Stimulated activated effector memory CD8-positive, alpha-beta T cell treated with anti-CD3 and anti-CD28 coated beads, Interleukin-12 subunit alpha, Interleukin-12 subunit beta, amount 100 ng/mL, for 72 hours (primary cell): ENCODE results near the gene FER.
"Not testable (repeated sequence)": the region's sequence is repeated elsewhere in the genome, so short reads cannot be mapped to it uniquely, and the experiment has no call there.

ENCODE experiments used
- ATAC-seq: fragments of 150-1000 bp; cut with Tn5 transposase; 2 replicates; pipeline ENCODE4 v1.10.0; 2021
- DNase-seq, 2 donors: peaks; one replicate each; pipeline ENCODE4 v3.0.0; 2021 to 2022; ENCODE audit warnings: low spot score in 2 of 2
- H3K27ac Mint-ChIP-seq: one replicate; pipeline ENCODE4 v1.8.0; 2022; ENCODE audit warnings: mild to moderate bottlenecking, mixed read lengths
- H3K36me3 Mint-ChIP-seq: one replicate; pipeline ENCODE4 v1.8.0; 2022; ENCODE audit warnings: mild to moderate bottlenecking, mixed read lengths
- H3K4me1 Mint-ChIP-seq: one replicate; pipeline ENCODE4 v1.8.0; 2022; ENCODE audit warnings: mixed read lengths
- H3K4me3 Mint-ChIP-seq: one replicate; pipeline ENCODE4 v1.8.0; 2022; ENCODE audit warnings: mild to moderate bottlenecking, mixed read lengths
- H3K9me3 Mint-ChIP-seq: one replicate; pipeline ENCODE4 v1.8.0; 2022; ENCODE audit warnings: mixed read lengths

The FER gene

DNA sequence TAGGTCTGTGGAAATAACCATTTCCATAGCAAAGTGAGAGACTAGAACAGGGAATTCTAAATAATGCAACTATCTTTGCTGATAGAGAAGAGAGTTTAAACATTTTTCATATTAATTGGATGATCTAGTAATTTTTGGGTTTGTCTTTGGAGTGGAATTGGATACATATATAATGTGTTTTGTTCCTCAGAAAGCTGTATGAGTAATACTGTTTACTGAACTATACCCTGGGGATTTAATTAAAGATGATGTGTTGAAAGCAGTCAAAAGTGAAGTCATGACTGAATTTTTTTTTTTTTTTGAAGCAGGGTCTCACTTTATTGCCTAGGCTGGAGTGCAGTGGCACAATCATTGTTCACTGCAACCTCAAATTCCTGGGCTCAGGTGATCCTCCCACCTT lies 17.9 kb downstream of the FER start:
- Mint-ChIP-seq H3K4me1 (peaks cover 16% of the 10 kb centered on the region), H3K27ac (no peak overlapping the region), H3K36me3 (no peaks in the 10 kb centered on the region), H3K4me3 (no peak overlapping the region), H3K9me3 (no peaks in the 10 kb centered on the region)
- ATAC-seq, result no peak
- no peak for DNase-seq

DNA sequence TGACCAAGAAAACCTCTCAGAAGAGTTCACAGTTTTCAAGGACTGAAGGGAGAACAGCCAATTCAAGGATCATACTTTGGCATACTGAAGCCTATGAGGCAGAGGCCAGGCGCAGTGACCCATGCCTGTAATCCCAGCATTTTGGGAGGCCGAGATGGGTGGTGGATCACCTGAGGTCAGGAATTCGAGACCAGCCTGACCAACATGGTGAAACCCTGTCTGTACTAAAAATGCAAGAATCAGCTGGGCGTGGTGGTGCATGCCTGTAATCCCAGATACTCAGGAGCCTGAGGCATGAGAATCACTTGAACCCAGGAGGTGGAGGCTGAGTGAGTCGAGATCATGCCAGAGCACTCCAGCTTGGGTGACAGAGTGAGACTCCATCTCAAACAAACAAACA lies 19.2 kb downstream of the FER start:
- not testable (repeated sequence) for H3K36me3 Mint-ChIP-seq, H3K27ac Mint-ChIP-seq, ATAC-seq, H3K9me3 Mint-ChIP-seq, H3K4me3 Mint-ChIP-seq, DNase-seq
- H3K4me1 Mint-ChIP-seq, result peaks cover 16% of the 10 kb centered on the region

DNA sequence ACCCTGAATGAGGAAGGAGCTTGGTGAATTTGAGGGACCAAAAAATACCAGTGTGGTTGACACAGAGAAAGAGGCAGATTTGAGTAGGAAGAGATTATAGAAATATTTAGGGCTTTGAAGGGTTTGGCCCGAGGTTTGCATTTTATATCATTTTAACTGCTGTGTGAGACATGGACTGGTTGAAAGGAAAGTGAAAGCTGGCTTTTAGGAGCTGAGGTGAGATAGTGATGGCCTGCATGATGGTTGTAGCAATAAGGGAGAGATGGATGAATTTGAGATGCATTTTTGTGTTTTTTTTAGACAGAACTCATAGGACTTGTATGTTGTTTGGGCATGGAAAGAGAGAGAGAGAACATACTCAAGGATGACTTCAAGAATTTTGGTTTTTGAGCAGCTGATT lies 21.7 kb downstream of the FER start:
- ATAC-seq, result peak; percentile 48
- no peak overlapping the region for H3K4me3 Mint-ChIP-seq
- no peaks in the 10 kb centered on the region for H3K36me3 Mint-ChIP-seq
- no peak for DNase-seq
- peaks cover 9% of the 10 kb centered on the region for H3K4me1 Mint-ChIP-seq
- H3K27ac Mint-ChIP-seq, result peak overlapping the region; percentile 2
- no peaks in the 10 kb centered on the region for H3K9me3 Mint-ChIP-seq

DNA sequence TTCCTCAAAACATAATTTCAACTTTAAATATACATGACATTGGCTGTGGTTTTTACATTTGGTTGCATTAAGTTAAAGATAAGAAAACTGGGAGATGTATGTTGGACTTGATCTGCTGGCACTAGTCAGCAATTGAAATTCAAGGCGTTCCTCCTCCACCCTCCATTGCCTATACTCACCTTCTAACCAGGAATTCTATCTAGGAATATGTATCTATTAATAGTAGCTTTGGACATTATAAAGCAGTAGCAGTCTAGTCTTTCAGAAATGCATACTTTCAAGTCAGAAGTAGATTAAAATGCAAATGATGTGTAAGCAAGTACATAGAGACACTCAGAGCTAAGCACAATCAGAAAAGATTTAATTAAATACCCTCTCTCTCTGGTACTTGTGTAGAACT lies 24.9 kb downstream of the FER start:
- Mint-ChIP-seq H3K27ac (no peak overlapping the region), H3K4me1 (peaks cover 9% of the 10 kb centered on the region), H3K36me3 (no peaks in the 10 kb centered on the region), H3K9me3 (no peaks in the 10 kb centered on the region), H3K4me3 (no peak overlapping the region)
- DNase-seq, result no peak
- no peak for ATAC-seq

DNA sequence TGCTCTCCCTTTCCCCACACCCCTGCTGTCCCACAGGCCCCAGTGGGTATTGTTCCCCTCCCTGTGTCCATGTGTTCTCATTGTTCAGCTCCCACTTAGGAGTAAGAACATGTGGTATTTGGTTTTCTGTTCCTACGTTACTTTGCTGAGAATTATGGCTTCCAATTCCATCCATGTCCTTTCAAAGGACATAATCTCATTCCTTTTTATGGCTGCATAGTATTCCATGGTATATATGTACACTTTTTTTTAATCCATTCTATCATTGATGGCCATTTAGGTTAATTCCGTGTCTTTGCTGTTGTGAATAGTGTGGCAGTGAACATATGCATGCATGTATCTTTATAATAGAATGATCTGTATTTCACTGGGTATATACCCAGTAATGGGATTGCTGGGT lies 25.6 kb downstream of the FER start:
- Mint-ChIP-seq H3K36me3 (no peaks in the 10 kb centered on the region), H3K4me3 (no peak overlapping the region), H3K27ac (no peak overlapping the region), H3K9me3 (no peaks in the 10 kb centered on the region), H3K4me1 (peaks cover 9% of the 10 kb centered on the region)
- DNase-seq (no peak), ATAC-seq (no peak)

DNA sequence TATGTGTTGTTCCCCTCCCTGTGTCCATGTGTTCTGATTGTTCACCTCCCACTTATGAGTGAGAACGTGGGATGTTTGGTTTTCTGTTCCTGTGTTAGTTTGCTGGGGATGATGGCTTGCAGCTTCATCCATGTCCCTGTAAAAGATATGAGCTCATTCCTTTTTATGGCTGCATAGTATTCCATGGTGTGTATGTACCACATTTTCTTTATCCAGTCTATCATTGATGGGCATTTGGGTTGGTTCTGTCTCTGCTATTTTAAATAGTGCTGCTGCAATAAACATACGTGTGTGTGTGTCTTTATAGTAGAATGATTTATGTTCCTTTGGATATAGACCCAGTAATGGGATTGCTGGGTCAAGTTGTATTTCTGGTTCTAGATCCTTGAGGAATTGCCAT lies 26.4 kb downstream of the FER start:
- H3K36me3 Mint-ChIP-seq, ATAC-seq, H3K27ac Mint-ChIP-seq, DNase-seq, H3K9me3 Mint-ChIP-seq, H3K4me3 Mint-ChIP-seq, H3K4me1 Mint-ChIP-seq: not testable (repeated sequence)

DNA sequence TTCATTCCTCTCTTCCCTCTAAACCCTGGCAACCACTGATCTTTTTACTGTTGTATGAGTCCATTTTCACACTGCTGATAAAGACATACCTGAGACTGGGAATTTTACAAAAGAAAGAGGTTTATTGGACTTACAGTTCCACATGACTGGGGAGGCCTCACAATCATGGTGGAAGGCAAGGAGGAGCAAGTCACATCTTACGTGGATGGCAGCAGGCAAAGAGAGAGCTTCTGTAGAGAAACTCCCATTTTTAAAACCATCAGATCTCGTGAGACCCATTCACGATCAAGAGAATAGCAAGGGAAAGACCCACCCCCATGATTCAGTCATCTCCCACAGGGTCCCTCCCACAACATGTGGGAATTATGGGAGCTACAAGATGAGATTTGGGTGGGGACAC lies 29.9 kb downstream of the FER start:
- not testable (repeated sequence) for H3K4me3 Mint-ChIP-seq, ATAC-seq, DNase-seq, H3K4me1 Mint-ChIP-seq, H3K27ac Mint-ChIP-seq, H3K36me3 Mint-ChIP-seq, H3K9me3 Mint-ChIP-seq

DNA sequence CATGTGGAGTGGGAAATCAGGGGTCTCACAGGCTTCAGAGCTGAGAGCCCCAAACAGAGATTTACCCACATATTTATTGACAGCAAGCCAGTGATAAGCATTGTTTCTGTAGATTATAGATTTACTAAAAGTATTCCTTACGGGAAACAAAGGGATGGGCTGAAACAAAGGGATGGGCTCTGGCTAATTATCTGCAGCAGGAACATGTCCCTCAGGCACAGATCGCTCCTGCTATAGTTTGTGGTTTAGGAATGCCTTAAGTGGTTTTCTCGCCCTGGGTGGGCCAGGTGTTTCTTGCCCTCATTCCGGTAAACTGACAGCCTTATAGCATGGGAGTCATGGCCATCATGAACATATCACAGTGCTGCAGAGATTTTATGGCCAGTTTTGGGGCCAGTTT lies 36.9 kb downstream of the FER start:
- not testable (repeated sequence) for H3K36me3 Mint-ChIP-seq, ATAC-seq, H3K9me3 Mint-ChIP-seq, DNase-seq, H3K4me3 Mint-ChIP-seq, H3K27ac Mint-ChIP-seq
- H3K4me1 Mint-ChIP-seq, result peaks cover 16% of the 10 kb centered on the region

DNA sequence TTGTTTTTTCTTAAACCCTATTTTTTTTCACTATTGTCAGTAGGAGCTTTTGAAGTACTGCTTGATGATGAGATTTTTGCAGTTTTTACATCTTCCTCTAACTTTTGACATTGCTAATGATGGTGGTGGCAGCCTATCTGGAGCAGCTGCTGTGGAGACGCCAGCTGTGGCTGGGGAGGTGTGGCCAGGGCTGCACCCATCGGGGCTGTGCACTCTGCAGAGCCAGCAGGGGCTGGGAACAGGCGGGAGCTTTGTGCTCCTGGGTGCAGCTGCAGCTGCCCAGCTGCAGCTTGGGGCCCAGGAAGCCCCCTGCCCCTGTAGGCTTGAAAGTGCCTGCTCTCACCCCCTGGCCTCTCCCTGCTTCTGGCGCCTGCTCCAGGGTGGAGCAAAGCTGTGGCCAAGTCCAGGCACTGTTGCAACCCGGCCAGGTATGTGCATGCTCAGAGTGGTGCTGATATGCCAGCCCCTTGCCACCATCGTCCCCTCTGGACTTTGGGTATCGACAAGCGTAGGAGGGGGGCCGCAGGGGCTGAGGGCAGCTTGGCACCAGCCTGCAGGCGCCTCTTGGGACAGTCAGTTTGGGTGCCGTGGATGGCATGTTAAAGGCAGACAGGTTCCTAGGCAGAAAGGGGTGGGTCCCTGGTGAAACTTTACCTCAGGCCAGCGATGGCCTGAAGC lies 39.2 kb downstream of the FER start:
- H3K4me3 Mint-ChIP-seq, result no peak overlapping the region
- no peaks in the 10 kb centered on the region for H3K36me3 Mint-ChIP-seq
- H3K9me3 Mint-ChIP-seq, result no peaks in the 10 kb centered on the region
- H3K27ac Mint-ChIP-seq, result no peak overlapping the region
- DNase-seq (no peak), ATAC-seq (no peak)
- peaks cover 21% of the 10 kb centered on the region for H3K4me1 Mint-ChIP-seq

DNA sequence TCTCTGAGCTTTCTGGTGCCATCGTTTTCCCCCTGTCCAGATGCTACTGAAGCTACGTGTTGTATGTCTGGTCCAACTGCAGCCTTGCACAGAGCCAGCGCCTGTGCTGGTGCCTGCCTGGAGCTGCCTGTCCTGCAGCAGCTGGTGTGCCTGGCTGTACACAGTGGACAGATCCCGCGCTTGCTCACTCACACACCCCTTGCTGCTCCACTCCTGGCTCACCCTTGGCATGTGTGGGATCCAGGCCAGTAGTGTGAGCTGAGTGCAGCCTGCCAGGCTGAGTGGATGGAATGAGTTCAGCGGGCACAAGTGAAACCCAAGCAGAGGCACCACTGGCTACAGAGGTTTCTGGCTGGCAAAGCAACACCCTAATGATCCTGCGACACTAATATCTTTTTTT lies 40.4 kb downstream of the FER start:
- ATAC-seq (no peak), DNase-seq (no peak)
- Mint-ChIP-seq H3K9me3 (no peaks in the 10 kb centered on the region), H3K27ac (no peak overlapping the region), H3K4me3 (no peak overlapping the region), H3K36me3 (no peaks in the 10 kb centered on the region), H3K4me1 (peaks cover 23% of the 10 kb centered on the region)

DNA sequence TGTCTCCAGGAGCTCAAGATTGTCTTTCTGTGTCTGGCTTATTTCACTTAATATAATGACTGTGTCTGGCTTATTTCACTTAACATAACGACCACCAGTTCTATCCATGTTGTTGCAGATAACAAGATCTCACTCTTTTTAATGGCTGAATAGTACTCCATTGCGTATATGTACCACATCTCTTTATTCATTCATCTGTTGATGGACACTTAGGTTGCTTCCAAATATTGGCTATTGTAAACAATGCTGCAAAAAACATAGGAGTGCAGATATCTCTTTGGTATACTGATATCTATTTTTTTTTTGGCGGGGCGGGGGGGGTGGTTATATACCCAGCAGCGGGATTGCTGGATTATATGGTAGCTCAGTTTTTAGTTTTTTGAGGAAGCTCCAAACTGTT lies 45.5 kb downstream of the FER start:
- ATAC-seq (no peak), DNase-seq (no peak)
- peaks cover 7% of the 10 kb centered on the region for H3K4me1 Mint-ChIP-seq
- no peak overlapping the region for H3K27ac Mint-ChIP-seq
- H3K4me3 Mint-ChIP-seq, result no peak overlapping the region
- H3K9me3 Mint-ChIP-seq, result no peaks in the 10 kb centered on the region
- H3K36me3 Mint-ChIP-seq, result no peaks in the 10 kb centered on the region

DNA sequence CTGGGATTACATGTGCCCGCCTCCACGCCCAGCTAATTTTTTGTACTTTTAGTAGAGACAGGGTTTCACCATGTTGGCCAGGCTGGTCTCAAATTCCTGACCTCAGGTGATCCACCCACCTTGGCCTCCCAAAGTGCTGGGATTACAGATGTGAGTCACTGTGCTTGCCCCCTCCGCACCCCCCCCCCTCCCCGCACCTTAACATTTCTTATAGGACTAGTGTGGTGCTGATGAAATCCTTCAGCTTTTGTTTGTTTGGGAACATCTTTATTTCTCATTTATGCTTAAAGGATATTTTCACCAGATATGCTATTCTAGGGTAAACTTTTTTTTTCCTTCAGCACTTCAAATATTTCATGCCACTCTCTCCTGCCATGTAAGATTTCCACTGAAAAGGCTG lies 46.7 kb downstream of the FER start:
- H3K27ac Mint-ChIP-seq, DNase-seq, H3K36me3 Mint-ChIP-seq, H3K4me3 Mint-ChIP-seq, ATAC-seq, H3K4me1 Mint-ChIP-seq, H3K9me3 Mint-ChIP-seq: not testable (repeated sequence)

DNA sequence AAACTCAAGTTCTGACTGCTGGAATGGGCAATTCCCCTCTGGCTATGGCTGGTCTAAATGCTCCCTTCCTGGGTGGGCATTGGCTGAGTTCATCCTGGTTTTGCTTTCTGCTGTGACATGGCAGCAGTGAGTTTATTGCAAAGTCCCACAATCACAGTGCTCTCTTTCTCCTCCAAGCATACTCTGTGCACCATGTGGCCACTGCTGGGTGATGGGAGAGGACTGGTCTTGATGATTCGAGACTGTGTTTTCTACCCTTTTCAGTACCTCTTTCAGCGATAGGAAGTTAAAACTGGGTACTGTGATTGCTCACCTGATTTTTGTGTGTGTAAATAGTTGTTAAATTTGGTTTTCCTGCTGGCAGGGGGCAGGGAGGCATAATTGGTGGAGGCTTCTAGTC lies 49.7 kb downstream of the FER start:
- Mint-ChIP-seq H3K4me3 (no peak overlapping the region), H3K9me3 (peaks cover 1% of the 10 kb centered on the region), H3K36me3 (no peaks in the 10 kb centered on the region), H3K27ac (no peak overlapping the region), H3K4me1 (no peaks in the 10 kb centered on the region)
- DNase-seq (no peak), ATAC-seq (no peak)

DNA sequence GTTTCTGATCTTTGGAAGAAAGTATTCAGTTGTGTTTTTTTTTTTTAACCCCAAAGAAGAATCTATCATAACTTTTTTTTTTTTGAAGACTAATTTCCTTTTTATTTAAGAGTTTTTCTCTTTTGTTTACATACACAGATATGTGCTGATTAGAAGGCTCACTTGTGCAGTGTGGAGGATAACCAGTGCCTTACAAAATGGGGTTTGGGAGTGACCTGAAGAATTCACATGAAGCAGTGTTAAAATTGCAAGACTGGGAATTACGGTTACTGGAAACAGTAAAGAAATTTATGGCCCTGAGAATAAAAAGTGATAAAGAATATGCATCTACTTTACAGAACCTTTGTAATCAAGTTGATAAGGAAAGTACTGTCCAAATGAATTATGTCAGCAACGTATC lies 50.3 kb downstream of the FER start:
- H3K27ac Mint-ChIP-seq, result no peak overlapping the region
- no peak for DNase-seq
- no peak for ATAC-seq
- no peak overlapping the region for H3K4me3 Mint-ChIP-seq
- H3K36me3 Mint-ChIP-seq, result no peaks in the 10 kb centered on the region
- H3K9me3 Mint-ChIP-seq, result peaks cover 3% of the 10 kb centered on the region
- no peaks in the 10 kb centered on the region for H3K4me1 Mint-ChIP-seq

DNA sequence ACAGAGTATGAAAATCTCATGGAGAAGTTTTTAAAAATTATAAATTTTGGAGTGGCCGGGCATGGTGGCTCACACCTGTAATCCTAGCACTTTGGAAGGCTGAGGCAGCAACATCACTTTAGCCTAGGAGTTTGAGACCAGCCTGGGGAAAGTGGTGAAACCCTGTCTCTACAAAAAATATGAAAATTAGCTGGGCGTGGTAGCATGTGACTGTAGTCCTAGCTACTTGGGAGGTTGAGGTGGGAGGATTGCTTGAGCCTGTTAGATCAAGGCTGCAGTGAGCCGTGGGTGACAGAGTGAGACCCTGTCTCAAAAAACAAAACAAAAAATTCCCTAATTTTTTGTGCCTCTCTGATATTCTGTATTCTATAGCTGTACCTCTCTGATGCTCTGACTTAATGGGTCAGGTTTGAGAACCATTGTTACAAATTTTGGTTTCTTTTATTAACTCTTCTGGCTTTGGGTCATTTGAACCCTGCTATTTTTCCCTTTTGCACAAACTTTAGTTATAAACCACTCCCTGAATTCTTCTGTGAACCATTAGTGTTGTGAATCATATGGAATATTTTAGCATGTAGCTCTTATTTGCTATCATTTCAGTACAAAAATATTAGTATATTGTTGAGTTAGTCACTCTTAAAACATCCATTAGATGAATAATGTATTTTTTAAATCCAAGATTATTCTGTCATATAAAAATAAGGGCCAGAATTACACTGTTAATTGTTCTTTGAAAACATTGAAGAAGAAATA lies 51.0 kb downstream of the FER start:
- H3K36me3 Mint-ChIP-seq, result no peaks in the 10 kb centered on the region
- H3K9me3 Mint-ChIP-seq, result peaks cover 3% of the 10 kb centered on the region
- no peak overlapping the region for H3K27ac Mint-ChIP-seq
- ATAC-seq, result no peak
- DNase-seq, result no peak
- H3K4me3 Mint-ChIP-seq, result no peak overlapping the region
- no peaks in the 10 kb centered on the region for H3K4me1 Mint-ChIP-seq

DNA sequence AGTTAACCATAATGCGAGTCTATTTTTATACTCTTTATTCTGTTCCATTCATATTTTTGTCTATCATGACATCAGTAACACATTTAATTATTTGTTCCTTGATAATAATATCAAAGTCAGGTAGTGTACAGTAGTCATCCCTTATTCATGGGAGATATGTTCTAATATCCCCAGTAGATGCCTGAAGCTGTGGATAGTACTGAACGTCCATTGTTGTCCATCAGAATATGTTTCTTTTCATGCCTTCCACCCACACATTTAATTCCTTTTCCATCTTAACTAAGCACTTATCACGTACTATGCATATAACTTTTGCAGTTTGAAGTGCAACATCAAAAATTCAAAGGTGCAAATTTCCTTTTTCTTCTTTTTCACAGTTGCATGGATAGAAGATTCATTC lies 53.6 kb downstream of the FER start:
- H3K36me3 Mint-ChIP-seq, result no peaks in the 10 kb centered on the region
- ATAC-seq (no peak), DNase-seq (no peak)
- no peaks in the 10 kb centered on the region for H3K4me1 Mint-ChIP-seq
- no peak overlapping the region for H3K4me3 Mint-ChIP-seq
- H3K27ac Mint-ChIP-seq, result no peak overlapping the region
- H3K9me3 Mint-ChIP-seq, result peaks cover 8% of the 10 kb centered on the region
